ENCODE results near the gene ETV7.
"Not testable (repeated sequence)": the region's sequence is repeated elsewhere in the genome, so short reads cannot be mapped to it uniquely, and the experiment has no call there.

Gene ETV7

GRCh38 chr6:36340618-36341454 lies 46.6 kb downstream of the ETV7 start:
- DNase-seq (ENCODE audit: low read depth in 2 of 2) = peak; percentile 48 to 74

- no peak for DNase-seq (ENCODE audit: low read depth in 2 of 2)
Measured at GRCh38 chr6:36340306-36340617, 47.2 kb downstream of the ETV7 start.

GRCh38 chr6:36339146-36339545 lies 48.3 kb downstream of the ETV7 start:
- no peak for DNase-seq (ENCODE audit: low read depth in 2 of 2)

- not testable (repeated sequence) for DNase-seq (ENCODE audit: low read depth in 2 of 2)
Measured at GRCh38 chr6:36338223-36338622, 49.2 kb downstream of the ETV7 start.

- DNase-seq (ENCODE audit: low read depth in 2 of 2) = no peak
Measured at GRCh38 chr6:36337814-36338213, 49.7 kb downstream of the ETV7 start.

GRCh38 chr6:36336779-36337241 lies 50.7 kb downstream of the ETV7 start, which contains the start of gene BNIP5:
Gene BNIP5, minus strand, starts transcription at chr6:36336888. Its CDS starts 6,198 bp downstream, at chr6:36330690.
- no peak for DNase-seq (ENCODE audit: low read depth in 2 of 2)

- no peak for DNase-seq (ENCODE audit: low read depth in 2 of 2)
Measured at GRCh38 chr6:36336208-36336710, 51.2 kb downstream of the ETV7 start.

GRCh38 chr6:36335465-36336207 lies 51.8 kb downstream of the ETV7 start:
- no peak for DNase-seq (ENCODE audit: low read depth in 2 of 2)

GRCh38 chr6:36334832-36335459 lies 52.5 kb downstream of the ETV7 start:
- DNase-seq (ENCODE audit: low read depth in 2 of 2) = no peak

- no peak for DNase-seq (ENCODE audit: low read depth in 2 of 2)
Measured at GRCh38 chr6:36333931-36334725, 53.3 kb downstream of the ETV7 start.

GRCh38 chr6:36333171-36333895 lies 54.1 kb downstream of the ETV7 start:
- no peak for DNase-seq (ENCODE audit: low read depth in 2 of 2)

- no peak for DNase-seq (ENCODE audit: low read depth in 2 of 2)
Measured at GRCh38 chr6:36331381-36331780, 56.1 kb downstream of the ETV7 start.

GRCh38 chr6:36330366-36330765 lies 57.1 kb downstream of the ETV7 start:
- no peak for DNase-seq (ENCODE audit: low read depth in 2 of 2)

GRCh38 chr6:36329798-36330291 lies 57.6 kb downstream of the ETV7 start:
- no peak for DNase-seq (ENCODE audit: low read depth in 2 of 2)

- no peak for DNase-seq (ENCODE audit: low read depth in 2 of 2)
Measured at GRCh38 chr6:36328600-36328999, 58.9 kb downstream of the ETV7 start.

GRCh38 chr6:36327919-36328236 lies 59.6 kb downstream of the ETV7 start:
- DNase-seq (ENCODE audit: low read depth in 2 of 2) = no peak

- no peak for DNase-seq (ENCODE audit: low read depth in 2 of 2)
Measured at GRCh38 chr6:36327226-36327918, 60.1 kb downstream of the ETV7 start.

GRCh38 chr6:36326356-36326995 lies 61.0 kb downstream of the ETV7 start:
- no peak for DNase-seq (ENCODE audit: low read depth in 2 of 2)

- DNase-seq (ENCODE audit: low read depth in 2 of 2) = no peak
Measured at GRCh38 chr6:36324715-36325114, 62.8 kb downstream of the ETV7 start.

GRCh38 chr6:36324191-36324590 lies 63.3 kb downstream of the ETV7 start:
- no peak for DNase-seq (ENCODE audit: low read depth in 2 of 2)
